ENCODE data around the gene PDCD1. TPM values are rescaled to one million over a fixed set of nuclear protein-coding genes. Genes with fewer than 3 reads are reported as not detected.

The PDCD1 gene
- total RNA-seq, 1 experiment from 2014 or later, result 0.22 TPM

GRCh38 chr2:241873803-241874110, 15.1 kb upstream of the PDCD1 start:
- no peak for ATAC-seq
- Histone ChIP-seq H3K36me3 (ENCODE audit: control insufficient read depth in 1 of 2, insufficient read depth in 2 of 2, low read length in 2 of 2) (no peaks in the 10 kb centered on the region), H3K4me3 (replicated peaks in 1 of 2; ENCODE audit: low read depth in 1 of 2, low read length in 2 of 2) (no peak overlapping the region), H3K4me2 (ENCODE audit: low read length) (no peak overlapping the region), H2AFZ (ENCODE audit: low read depth, low read length, poor library complexity, severe bottlenecking) (no peak overlapping the region), H3K27ac (ENCODE audit: low read depth, low read length) (no peak overlapping the region), H3K79me2 (ENCODE audit: insufficient read depth, low read length) (no peaks in the 10 kb centered on the region), H3K27me3 (ENCODE audit: insufficient read depth, low read length) (no peaks in the 10 kb centered on the region), H4K20me1 (ENCODE audit: insufficient read depth) (no peaks in the 10 kb centered on the region), H3K4me1 (ENCODE audit: control insufficient read depth in 1 of 2, insufficient read depth in 2 of 2, low read length in 2 of 2) (no peaks in the 10 kb centered on the region), H3K9ac (ENCODE audit: low read length) (no peak overlapping the region), H3K9me2 (ENCODE audit: insufficient read depth) (no peaks in the 10 kb centered on the region), H3K9me3 (ENCODE audit: control insufficient read depth in 1 of 2, insufficient read depth in 1 of 2, low read depth in 1 of 2, low read length in 2 of 2) (peaks cover 0 to 6% of the 10 kb centered on the region in 2 experiments; a peak in 1 of 4 replicates)
- no peak for TF ChIP-seq CBX3 (IDR thresholded peaks at IDR 0.05; ENCODE audit: low read depth)
- TF ChIP-seq TCF7L2 (IDR thresholded peaks at IDR 0.05; ENCODE audit: borderline replicate concordance, extremely low read depth, insufficient read depth, insufficient read length), result no peak
- no peak for TF ChIP-seq JUND (IDR thresholded peaks at IDR 0.05)
- no peak for TF ChIP-seq REST (IDR thresholded peaks at IDR 0.05; ENCODE audit: low read depth)
- TF ChIP-seq YY1 (IDR thresholded peaks at IDR 0.05; ENCODE audit: extremely low read depth, insufficient replicate concordance, low read depth, low read length), result no peak
- TF ChIP-seq, protein P1, sequence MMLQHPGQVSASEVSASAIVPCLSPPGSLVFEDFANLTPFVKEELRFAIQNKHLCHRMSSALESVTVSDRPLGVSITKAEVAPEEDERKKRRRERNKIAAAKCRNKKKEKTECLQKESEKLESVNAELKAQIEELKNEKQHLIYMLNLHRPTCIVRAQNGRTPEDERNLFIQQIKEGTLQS (IDR thresholded peaks at IDR 0.05), result no peak
- TF ChIP-seq, protein P2, sequence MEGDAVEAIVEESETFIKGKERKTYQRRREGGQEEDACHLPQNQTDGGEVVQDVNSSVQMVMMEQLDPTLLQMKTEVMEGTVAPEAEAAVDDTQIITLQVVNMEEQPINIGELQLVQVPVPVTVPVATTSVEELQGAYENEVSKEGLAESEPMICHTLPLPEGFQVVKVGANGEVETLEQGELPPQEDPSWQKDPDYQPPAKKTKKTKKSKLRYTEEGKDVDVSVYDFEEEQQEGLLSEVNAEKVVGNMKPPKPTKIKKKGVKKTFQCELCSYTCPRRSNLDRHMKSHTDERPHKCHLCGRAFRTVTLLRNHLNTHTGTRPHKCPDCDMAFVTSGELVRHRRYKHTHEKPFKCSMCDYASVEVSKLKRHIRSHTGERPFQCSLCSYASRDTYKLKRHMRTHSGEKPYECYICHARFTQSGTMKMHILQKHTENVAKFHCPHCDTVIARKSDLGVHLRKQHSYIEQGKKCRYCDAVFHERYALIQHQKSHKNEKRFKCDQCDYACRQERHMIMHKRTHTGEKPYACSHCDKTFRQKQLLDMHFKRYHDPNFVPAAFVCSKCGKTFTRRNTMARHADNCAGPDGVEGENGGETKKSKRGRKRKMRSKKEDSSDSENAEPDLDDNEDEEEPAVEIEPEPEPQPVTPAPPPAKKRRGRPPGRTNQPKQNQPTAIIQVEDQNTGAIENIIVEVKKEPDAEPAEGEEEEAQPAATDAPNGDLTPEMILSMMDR (IDR thresholded peaks at IDR 0.05 in 2 of 3, conservative IDR thresholded peaks at IDR 0.05 in 1 of 3; ENCODE audit: borderline replicate concordance in 1 of 3, insufficient read depth in 1 of 3, low read depth in 2 of 3, low read length in 2 of 3), result no peak
- TF ChIP-seq RAD21 (IDR thresholded peaks at IDR 0.05; ENCODE audit: low read depth), result no peak
- no peak for TF ChIP-seq SRF (IDR thresholded peaks at IDR 0.05; ENCODE audit: low read depth)
- TF ChIP-seq, protein P3, sequence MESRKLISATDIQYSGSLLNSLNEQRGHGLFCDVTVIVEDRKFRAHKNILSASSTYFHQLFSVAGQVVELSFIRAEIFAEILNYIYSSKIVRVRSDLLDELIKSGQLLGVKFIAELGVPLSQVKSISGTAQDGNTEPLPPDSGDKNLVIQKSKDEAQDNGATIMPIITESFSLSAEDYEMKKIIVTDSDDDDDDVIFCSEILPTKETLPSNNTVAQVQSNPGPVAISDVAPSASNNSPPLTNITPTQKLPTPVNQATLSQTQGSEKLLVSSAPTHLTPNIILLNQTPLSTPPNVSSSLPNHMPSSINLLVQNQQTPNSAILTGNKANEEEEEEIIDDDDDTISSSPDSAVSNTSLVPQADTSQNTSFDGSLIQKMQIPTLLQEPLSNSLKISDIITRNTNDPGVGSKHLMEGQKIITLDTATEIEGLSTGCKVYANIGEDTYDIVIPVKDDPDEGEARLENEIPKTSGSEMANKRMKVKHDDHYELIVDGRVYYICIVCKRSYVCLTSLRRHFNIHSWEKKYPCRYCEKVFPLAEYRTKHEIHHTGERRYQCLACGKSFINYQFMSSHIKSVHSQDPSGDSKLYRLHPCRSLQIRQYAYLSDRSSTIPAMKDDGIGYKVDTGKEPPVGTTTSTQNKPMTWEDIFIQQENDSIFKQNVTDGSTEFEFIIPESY (IDR thresholded peaks at IDR 0.05; ENCODE audit: extremely low read depth, insufficient replicate concordance, low read length), result no peak
- no peak for TF ChIP-seq ZFX (IDR thresholded peaks at IDR 0.05)
- TF ChIP-seq POLR2A (IDR thresholded peaks at IDR 0.05; ENCODE audit: borderline replicate concordance, extremely low read depth, insufficient read depth, insufficient read length), result no peak
- no peak for TF ChIP-seq EGR1 (IDR thresholded peaks at IDR 0.05; ENCODE audit: low read depth)
- TF ChIP-seq SIN3A (IDR thresholded peaks at IDR 0.05; ENCODE audit: low read depth), result no peak
- TF ChIP-seq SP1 (IDR thresholded peaks at IDR 0.05; ENCODE audit: low read depth), result no peak
- no peak for TF ChIP-seq EZH2phosphoT487 (IDR thresholded peaks at IDR 0.05; ENCODE audit: borderline replicate concordance)
- TF ChIP-seq CEBPB (IDR thresholded peaks at IDR 0.05; ENCODE audit: low read depth), result no peak
- TF ChIP-seq POLR2AphosphoS5 (IDR thresholded peaks at IDR 0.05; ENCODE audit: low read depth, low read length), result no peak
- RAD21 ChIA-PET (ENCODE audit: low non-redundant PET in 1 of 2, low total read pairs in 2 of 2, uncharacterized antibody in 2 of 2, unreplicated experiment in 2 of 2), result no interaction called here
- no TSS peak for BruUV-seq (replicated peaks)
- intact Hi-C loops (cut with micrococcal nuclease), result no loop called here
- CTCF ChIA-PET, result no interaction called here
- POLR2A ChIA-PET, result no interaction called here
- no peak for DNase-seq (ENCODE audit: low read depth, low spot score)

Measured in HCT116 (cell line).